ENCODE results near the gene ZNF362.

GRCh38 chr1:33331444-33332356, 75.4 kb downstream of the ZNF362 start:
- TF ChIP-seq YY1 (IDR thresholded peaks at IDR 0.05; ENCODE audit: low read depth) = no peak
- no peak for TF ChIP-seq MAX (IDR thresholded peaks at IDR 0.05)
- no peak for TF ChIP-seq EP300 (IDR thresholded peaks at IDR 0.05; ENCODE audit: borderline replicate concordance)
- TF ChIP-seq REST (IDR thresholded peaks at IDR 0.05; ENCODE audit: low read depth) = no peak
- no peak for TF ChIP-seq TAF1 (IDR thresholded peaks at IDR 0.05; ENCODE audit: low read depth)
- TF ChIP-seq RAD21 (IDR thresholded peaks at IDR 0.05; ENCODE audit: low read depth) = no peak

Data from Ishikawa (cell line).